ENCODE data around the gene ANXA2. TPM values are rescaled to one million over a fixed set of nuclear protein-coding genes. Genes with fewer than 3 reads are reported as not detected.

Gene ANXA2
- polyA plus RNA-seq, 3 donors, result 459 to 606 (median 560) TPM

- no peak for DNase-seq
Observed at GRCh38 chr15:60350108-60350507, 47.7 kb downstream of the ANXA2 start.

GRCh38 chr15:60349589-60349988 lies 48.2 kb downstream of the ANXA2 start:
- DNase-seq, result no peak

GRCh38 chr15:60347480-60348049 lies 50.2 kb downstream of the ANXA2 start:
- no peak for DNase-seq

DNA sequence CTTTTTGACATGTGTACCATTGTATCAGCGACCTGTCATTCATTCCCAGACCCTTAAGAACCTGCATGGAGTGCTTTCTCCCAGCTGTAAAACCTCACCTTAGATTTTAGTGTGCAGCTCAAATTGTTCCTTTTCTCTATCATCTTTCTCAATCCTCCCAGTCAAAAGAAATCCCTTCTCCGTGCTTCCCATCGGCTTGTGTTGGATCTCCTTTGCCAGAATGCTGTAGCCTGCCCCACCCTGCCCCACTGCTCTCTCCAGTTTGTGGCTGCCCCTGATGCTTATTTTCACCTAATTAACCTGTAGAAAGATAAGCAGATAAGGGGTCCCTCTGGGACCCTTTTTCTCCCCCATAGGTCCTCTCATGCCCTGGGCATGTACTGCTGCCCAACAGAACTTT lies 51.1 kb downstream of the ANXA2 start:
- no peak for DNase-seq

DNA sequence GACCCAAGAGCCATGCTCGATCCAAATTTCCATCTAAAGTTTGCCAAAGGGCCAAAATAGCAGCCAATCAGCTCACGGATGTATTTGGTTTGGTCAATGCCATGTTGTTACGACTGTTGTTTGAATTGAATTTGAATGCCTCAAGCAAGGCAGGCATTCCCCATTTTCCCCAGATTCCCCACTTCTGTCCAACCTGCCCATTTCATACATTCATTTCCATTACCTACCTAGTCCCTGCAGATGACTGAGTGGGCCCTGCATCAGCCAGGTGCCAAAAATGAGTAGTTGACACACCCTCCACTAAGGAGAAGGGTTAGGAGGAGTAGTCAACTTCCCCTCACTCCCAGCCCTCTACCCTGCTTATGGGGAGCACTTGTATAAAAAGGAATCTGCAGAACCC lies 51.7 kb downstream of the ANXA2 start:
- DNase-seq, result no peak

DNA sequence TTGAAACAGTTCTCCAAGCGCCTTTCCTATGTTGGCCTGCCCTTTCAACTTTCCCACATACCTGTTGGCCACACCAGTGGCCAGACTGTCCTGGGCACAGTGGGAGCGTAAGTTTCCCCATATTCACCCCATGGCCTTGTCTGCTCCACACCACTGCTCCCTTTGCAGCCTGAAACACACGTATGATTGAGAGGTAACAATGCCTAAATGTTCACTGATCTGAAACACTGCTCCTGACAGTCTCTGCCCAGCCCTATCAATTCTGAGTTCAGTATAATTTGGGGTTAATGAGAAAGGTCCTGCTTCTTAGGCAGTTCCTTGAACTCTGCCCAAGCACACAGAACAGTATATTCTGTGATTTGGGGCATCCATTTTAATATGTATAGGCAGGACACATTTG lies 52.2 kb downstream of the ANXA2 start:
- no peak for DNase-seq

DNA sequence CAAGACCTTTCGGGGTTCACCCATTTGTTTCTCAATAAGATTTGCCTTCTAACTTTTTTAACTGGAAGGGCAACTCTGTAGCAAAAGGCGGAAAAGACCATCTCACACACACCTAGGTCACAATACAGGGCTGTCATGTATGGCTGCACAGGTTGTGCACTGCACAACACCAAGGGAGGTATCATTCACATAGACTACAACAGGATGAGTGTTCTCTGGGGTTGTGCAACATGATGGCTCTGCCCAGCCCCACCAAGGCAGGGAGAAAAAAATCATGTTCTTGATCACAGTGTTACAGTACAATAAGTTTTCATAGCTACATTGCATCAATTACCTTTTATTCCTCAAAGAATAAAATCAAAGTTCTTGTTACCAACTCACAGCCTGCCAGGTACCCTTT lies 52.8 kb downstream of the ANXA2 start:
- no peak for DNase-seq

DNA sequence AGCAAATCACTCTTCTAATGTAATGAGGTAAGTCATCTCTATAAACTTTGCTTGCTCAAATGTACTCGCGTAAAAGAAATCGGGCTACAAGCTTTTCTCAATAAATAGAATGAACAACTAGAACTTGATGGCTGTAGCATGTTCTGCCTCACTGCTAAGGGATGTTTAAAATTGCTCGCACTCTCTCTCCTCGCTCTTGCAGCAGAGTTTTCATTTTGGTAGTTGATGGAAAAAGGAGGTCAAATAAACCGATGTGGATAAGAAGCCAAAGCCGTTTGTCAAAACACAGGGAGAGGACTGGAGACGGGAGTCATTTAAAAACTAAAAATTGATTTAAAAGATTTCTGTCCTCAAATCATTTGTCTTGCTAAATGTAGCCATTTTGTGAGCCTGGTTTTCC lies 53.3 kb downstream of the ANXA2 start:
- DNase-seq, result no peak

DNA sequence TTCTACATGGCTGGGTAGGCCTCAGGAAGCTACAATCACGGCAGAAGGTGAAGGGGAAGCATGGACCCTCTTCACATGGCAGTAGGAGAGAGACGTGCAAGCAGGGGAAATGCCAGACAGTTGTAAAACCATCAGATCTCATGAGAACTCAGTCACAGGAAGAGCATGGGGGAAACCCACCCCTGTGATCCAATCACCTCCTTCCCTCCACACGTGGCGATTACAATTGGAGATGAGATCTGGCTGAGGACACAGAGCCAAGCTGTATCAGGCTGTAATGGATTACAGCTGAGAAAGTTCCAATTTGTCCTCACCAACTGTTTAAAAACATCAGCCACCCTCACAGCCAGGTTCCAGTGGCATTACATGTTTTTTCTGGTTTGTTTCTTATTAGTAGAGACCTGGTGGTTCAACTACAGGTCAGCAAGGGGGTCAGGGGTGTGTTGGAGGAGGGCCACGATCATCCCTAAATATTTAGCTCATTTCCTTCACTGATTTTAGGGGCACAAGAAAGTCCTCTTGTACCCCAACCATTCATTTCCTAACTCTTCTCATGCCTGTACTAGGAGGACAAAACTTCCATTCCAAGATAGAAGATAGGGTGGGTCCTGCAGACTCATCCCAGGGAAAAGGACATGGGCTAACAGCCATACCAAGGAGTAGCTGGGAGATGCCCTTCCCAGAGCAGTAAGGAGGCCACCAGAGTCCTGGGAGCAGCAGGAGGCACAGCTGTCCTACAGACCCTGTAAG lies 54.4 kb downstream of the ANXA2 start:
- DNase-seq, result no peak

- no peak for DNase-seq
Observed at GRCh38 chr15:60340207-60340921, 57.4 kb downstream of the ANXA2 start.

DNA sequence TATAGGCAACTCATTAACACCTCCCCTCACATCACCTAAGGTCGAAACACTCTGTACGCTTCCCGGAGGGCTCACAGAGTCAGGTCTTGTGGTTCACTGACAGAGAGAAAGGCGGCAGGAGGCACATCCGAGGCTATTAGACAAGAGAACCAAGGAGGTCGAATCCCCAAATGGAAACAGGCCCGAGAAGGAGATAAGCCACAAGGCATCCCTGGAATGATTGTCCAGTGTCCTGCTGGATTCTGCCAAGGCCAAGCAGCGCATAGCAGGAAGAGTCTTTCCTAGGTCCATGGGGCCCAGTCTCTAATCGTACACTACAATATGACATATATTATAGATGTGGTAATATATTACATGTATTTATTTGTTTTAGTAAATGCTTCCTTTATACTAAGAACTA lies 58.5 kb downstream of the ANXA2 start:
- DNase-seq, result no peak

DNA sequence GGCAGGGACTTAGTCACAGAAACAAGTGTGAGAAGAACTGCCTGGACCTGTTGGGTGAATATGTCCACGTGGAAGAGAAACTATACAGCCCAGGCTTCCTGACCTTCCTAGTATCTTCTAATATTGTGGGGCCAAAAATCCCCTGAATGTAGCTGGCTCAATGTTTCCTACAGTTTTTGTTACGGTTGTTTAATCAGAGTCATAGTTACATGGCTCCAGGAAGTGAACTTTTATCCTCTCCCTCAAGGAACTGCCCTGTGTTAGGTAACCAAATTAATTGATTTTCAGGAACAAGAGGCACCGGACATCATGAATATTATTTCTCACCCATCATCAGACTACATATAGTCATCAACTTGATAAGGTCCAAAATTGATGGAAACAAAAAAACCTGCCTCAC lies 59.0 kb downstream of the ANXA2 start:
- no peak for DNase-seq

DNA sequence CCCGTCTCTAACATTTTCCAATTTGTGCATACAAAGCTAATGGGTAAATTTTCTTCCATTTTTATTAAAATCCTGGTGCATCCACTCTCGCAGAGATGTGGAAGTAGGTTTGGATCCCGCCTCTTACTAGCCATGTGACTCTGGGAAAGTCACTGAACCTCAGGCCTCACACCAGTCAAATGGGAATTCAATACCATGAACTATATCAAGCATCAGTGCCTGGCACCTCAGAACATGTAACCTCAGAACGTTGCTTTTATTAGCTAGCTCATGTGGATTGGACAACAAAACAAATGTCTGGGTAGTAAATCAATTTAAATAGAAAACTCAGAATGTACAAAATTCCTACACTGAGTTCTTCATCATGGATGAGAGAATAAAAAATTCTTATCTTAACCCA lies 60.7 kb downstream of the ANXA2 start:
- DNase-seq, result peak; percentile 37

DNA sequence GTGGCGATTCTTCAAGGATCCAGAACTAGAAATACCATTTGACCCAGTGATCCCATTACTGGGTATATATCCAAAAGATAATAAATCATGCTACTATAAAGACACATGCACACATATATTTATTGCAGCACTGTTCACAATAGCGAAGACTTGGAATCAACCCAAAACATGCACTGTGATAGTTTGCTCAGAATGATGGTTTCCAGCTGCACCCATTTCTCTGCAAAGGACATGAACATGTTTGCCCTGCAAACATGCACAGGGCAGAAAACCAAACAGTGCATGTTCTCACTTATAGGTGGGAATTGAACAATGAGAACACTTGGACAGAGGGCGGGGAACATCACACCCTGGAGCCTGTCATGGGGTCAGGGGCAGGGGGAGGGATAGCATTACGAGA lies 62.5 kb downstream of the ANXA2 start:
- peak; percentile 39 for DNase-seq

- no peak for DNase-seq
Observed at GRCh38 chr15:60328852-60329443, 68.8 kb downstream of the ANXA2 start.

GRCh38 chr15:60326824-60327654 lies 70.7 kb downstream of the ANXA2 start:
- DNase-seq, result peak; percentile 70

DNA sequence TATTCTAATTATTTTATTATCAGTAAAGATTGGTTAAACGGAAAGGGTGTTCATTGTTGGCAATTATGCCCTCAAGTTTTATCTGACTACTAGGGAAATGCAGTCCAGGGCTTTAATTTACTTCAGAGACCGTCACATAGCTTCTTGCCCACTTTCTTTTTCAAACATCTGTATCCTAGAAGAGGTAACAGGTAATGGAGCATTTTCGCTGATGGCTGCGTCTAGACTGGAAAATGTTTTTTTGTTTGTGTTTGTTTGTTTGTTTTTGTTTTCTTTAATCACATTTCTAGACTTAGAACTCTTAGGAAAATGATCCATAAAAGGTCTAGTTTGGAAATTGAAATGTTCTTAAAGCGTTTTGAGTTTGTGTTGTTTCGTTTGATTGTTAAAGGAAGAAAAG lies 71.4 kb downstream of the ANXA2 start:
- DNase-seq, result no peak

DNA sequence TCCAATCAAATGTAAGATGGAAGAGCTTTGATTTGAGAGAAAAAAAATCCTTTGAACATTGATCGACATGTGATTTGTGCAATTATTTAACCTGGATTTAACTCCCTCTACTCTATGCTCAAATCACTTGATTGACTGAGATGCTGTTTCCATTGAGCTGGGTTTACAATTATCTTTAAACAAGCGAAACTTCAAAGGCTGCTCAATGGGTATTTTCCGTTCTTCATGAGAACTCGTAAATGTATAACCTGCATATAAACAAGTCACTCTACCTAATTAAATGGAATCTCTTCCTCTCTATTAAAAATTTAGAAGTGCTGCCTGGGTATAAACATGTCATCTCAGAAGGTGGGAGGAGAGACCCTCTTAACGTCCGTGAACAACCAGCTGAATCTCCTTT lies 71.9 kb downstream of the ANXA2 start:
- DNase-seq, result no peak

DNA sequence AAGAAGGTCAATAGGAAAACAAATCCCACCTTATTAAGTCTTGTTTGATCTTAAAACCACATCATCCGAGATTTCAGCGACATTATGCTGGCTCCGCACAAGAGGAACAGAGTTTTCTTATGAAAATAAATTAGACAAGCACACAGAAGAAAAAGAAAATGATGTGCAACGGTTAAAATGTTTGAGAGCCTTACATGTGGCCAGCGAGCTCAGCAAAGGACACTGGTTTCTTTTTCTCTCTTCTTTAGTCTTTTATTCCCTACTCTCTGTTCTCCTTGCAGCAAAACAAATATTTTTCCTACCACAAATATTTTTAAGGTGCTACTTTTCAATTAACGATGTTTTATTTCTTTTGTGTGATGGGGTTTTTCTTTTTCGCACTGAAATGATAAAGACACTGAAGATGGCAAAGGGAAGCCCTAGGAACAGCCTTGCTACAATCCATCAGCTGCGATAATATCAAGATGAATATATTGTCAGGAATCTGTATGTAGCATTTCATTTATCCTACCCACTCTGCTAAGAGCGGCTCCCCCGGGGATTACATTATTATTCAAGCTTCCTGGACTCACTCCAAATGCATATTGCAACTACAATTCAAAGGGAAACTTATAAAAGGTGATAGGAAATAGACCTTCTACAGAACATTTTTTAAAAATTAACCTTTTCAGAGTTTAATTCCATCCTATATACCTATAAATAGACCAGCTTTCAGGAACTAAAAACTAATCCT lies 72.9 kb downstream of the ANXA2 start:
- no peak for DNase-seq

DNA sequence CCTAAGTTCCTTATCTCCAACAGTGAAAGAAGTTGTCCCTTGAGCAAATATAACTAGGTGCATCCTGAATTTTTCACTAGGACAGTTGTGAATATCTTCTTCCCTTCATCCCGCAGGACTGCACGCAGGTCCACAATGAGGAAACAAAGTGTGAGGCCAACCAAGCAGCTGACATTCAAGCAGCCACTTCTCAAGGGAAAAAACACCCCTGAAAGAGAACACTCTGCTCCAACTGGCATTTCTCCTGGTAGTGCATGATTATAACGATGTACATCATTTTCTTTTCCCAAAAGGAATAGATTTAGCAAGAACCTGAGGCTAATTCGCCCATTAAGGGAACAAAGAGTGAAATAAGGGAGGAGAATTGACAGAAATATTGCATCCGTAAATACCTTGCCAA lies 74.5 kb downstream of the ANXA2 start:
- DNase-seq, result no peak

- no peak for DNase-seq
Observed at GRCh38 chr15:60320365-60320764, 77.4 kb downstream of the ANXA2 start.

All from renal pelvis (tissue), 4 donors.